Measurements from ENCODE around the gene PKHD1. TPM values are rescaled to one million over a fixed set of nuclear protein-coding genes. Genes with fewer than 3 reads are reported as not detected.

PKHD1 gene
- total and polyA plus RNA-seq, 2 of the 8 experiments (the other 6 are each of a cell fraction or from before 2014, with no cell fraction given): 0.06 to 0.09 TPM

DNA sequence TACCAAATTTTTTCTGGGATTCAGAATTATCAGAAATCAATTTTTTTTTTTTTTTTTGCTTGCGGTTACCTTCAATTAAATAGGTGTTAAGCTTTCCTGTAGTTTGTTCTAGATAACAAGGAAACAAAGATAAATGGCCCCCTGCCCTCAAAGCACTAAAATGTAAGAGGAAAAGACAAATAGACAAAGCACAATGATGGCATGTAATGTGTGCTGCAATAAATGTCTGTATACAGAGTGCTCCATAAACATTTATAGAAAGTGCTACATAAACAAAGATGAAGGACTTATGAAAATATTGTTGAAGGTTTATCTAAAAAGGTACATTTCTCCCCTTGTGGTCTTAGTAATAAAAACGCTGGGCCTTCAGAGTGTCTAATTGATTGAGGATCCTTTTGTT is 384.6 kb downstream of the PKHD1 start:
- Histone ChIP-seq H4K91ac (replicated peaks; ENCODE audit: insufficient read length, low read length) (no peak overlapping the region), H3K14ac (ENCODE audit: insufficient read length) (no peak overlapping the region), H3K56ac (replicated peaks; ENCODE audit: insufficient read length, low read depth, low read length) (no peak overlapping the region), H3K4me3 (ENCODE audit: extremely low read depth in 1 of 4, insufficient read depth in 2 of 4, low read depth in 3 of 4, low read length in 4 of 4) (no peak overlapping the region), H3K4ac (replicated peaks; ENCODE audit: insufficient read length, low read depth, low read length) (no peak overlapping the region), H4K20me1 (replicated peaks in 1 of 2; ENCODE audit: control insufficient read depth in 1 of 2, insufficient read depth in 2 of 2, low read length in 2 of 2) (no peaks in the 10 kb centered on the region), H2AFZ (ENCODE audit: low read length) (no peak overlapping the region), H2BK20ac (ENCODE audit: low read length) (no peak overlapping the region), H2BK12ac (ENCODE audit: low read depth, low read length) (no peak overlapping the region), H3K27me3 (replicated peaks in 1 of 4; ENCODE audit: control insufficient read depth in 3 of 4, extremely low read depth in 1 of 4, insufficient read depth in 3 of 4, low read length in 3 of 4) (no peaks in the 10 kb centered on the region), H3K4me2 (ENCODE audit: insufficient read depth in 1 of 2, low read depth in 2 of 2, low read length in 2 of 2) (no peak overlapping the region), H2AK5ac (ENCODE audit: low read depth, low read length) (no peak overlapping the region), H2BK15ac (ENCODE audit: low read length) (no peak overlapping the region), H3K23ac (ENCODE audit: insufficient read length) (no peak overlapping the region), H3K4me1 (replicated peaks in 1 of 4; ENCODE audit: control insufficient read depth in 3 of 4, insufficient read depth in 4 of 4, low read length in 3 of 4) (no peaks in the 10 kb centered on the region), H3K27ac (ENCODE audit: low read depth, low read length) (no peak overlapping the region), H3K18ac (ENCODE audit: extremely low read depth, low read length) (no peak overlapping the region), H3K23me2 (ENCODE audit: low read depth, low read length) (no peaks in the 10 kb centered on the region), H2BK120ac (replicated peaks; ENCODE audit: low read depth, low read length) (no peak overlapping the region), H3K36me3 (ENCODE audit: control insufficient read depth in 2 of 4, insufficient read depth in 4 of 4, low read length in 3 of 4) (no peaks in the 10 kb centered on the region), H4K5ac (ENCODE audit: insufficient read length, low read depth, low read length) (no peak overlapping the region), H3K79me2 (ENCODE audit: control insufficient read depth in 1 of 2, insufficient read depth in 2 of 2, low read length in 2 of 2) (no peaks in the 10 kb centered on the region), H3K79me1 (ENCODE audit: low read depth, low read length) (no peaks in the 10 kb centered on the region), H3K9ac (replicated peaks in 1 of 4; ENCODE audit: extremely low read depth in 1 of 4, low read depth in 3 of 4, low read length in 3 of 4) (no peak overlapping the region), H2BK5ac (ENCODE audit: low read depth, low read length) (no peak overlapping the region), H3K9me3 (ENCODE audit: insufficient read depth in 2 of 2, low read depth in 1 of 2, low read length in 1 of 2) (no peaks in the 10 kb centered on the region), H4K8ac (ENCODE audit: extremely low read depth, insufficient read depth, low read length) (no peak overlapping the region)
- TF ChIP-seq EGR1 (IDR thresholded peaks at IDR 0.05; ENCODE audit: borderline replicate concordance, low read depth, low read length): no peak
- no peak for TF ChIP-seq CEBPB (IDR thresholded peaks at IDR 0.05; ENCODE audit: low read depth, low read length)
- TF ChIP-seq SRF (IDR thresholded peaks at IDR 0.05; ENCODE audit: low read depth, low read length): no peak
- 94% methylated on average over 2 of the region's 2 CpGs; no CpG with 5 or more reads in 1 of the 2 experiments for WGBS, 2 experiments (ENCODE audit: extremely low coverage in 1 of 2, insufficient coverage in 1 of 2, insufficient read length in 1 of 2, insufficient replicate concordance in 2 of 2, low coverage in 1 of 2, low lambda C conversion rate in 2 of 2, missing lambda C conversion rate in 1 of 2)
- DNase-seq (ENCODE audit: low read depth in 1 of 2, low spot score in 2 of 2) (no peak), FAIRE-seq (no peak)
- ChIA-PET POLR2A (ENCODE audit: partially characterized antibody) (no interaction called here), CTCF (ENCODE audit: partially characterized antibody) (interaction anchor here (1.2 kb wide), 1 partner anchor 11 kb away, joined by 3 read pairs; no protein-coding TSS in a partner anchor)

Measured in H1 (cell line).